K562 (cell line): Measurements from ENCODE around the gene P2RX3. TPM values are rescaled to one million over a fixed set of nuclear protein-coding genes. Genes with fewer than 3 reads are reported as not detected.

Experiments used
- ATAC-seq: fragments of 200-7000 bp; cut with Tn5 transposase; 3 replicates; pipeline ENCODE4 v1.9.1; 2020; ENCODE audit warnings: moderate library complexity
- BruUV-seq: library from RNA; stranded (reverse); fragments of 400-500 nt; replicated peaks from 2 replicates; lab custom pipeline; 2021; lab: Mats Ljungman, UMichigan
- CTCF ChIA-PET: fragments of 300-600 bp; formaldehyde crosslinking; extraction: SDS; loops from one replicate; lab custom pipeline; 2021; ENCODE audit warnings: low intra/inter-chr PET ratio; lab: Yijun Ruan, JAX
- POLR2A ChIA-PET: fragments of 300-600, 350-650 bp; sonication (Branson Sonifier 250); formaldehyde crosslinking; extraction: SDS; loops from one replicate; lab custom pipeline; 2021; ENCODE audit warnings: antibody characterized with exemption, inconsistent platforms; lab: Yijun Ruan, JAX
- DNase-seq, 4 experiments: peaks; one replicate each; pipeline versions ENCODE4 v3.0.0 to v3.0.0-alpha.2; 2011 to 2018; ENCODE audit warnings: low spot score in 3 of 4, mixed read lengths in 3 of 4; ENCODE audit errors: extremely low read depth in 1 of 4
- FAIRE-seq: peaks from 2 replicates; lab custom pipeline; 2011; peaks lifted over from hg19 to GRCh38; lab: Jason Lieb, UNC
- H2AFZ ChIP-seq: 2 replicates; pipeline ENCODE4 v1.6.0; 2011; ENCODE audit warnings: low read depth, low read length, control low read depth, inconsistent platforms
- H3K27ac ChIP-seq: fragments of 200-600 bp; 3 replicates; pipeline ENCODE4 v1.8.0; 2011; ENCODE audit warnings: low read depth, mild to moderate bottlenecking, control low read depth, inconsistent platforms, low read length, moderate library complexity, mixed read lengths; ENCODE audit errors: extremely low read depth
- H3K27me3 ChIP-seq, 2 experiments: fragments of 300-600 bp in 1 of 2; 2 replicates in 1 of 2; 3 replicates in 1 of 2; pipeline versions ENCODE4 v1.6.0 to v1.8.0; 2011; ENCODE audit warnings: inconsistent platforms in 2 of 2, low read length in 2 of 2, mild to moderate bottlenecking in 1 of 2, mixed read lengths in 1 of 2, moderate library complexity in 1 of 2; ENCODE audit not compliant: control insufficient read depth in 2 of 2, insufficient read depth in 2 of 2
- H3K36me3 ChIP-seq: fragments of 300-600 bp; 3 replicates; pipeline ENCODE4 v1.8.0; 2011; ENCODE audit warnings: mild to moderate bottlenecking, low read length, inconsistent platforms; ENCODE audit not compliant: control insufficient read depth, insufficient read depth
- H3K4me1 ChIP-seq, 2 experiments: fragments of 200-600 bp in 1 of 2; replicated peaks in 1 of 2; 2 replicates in 1 of 2; 3 replicates in 1 of 2; pipeline versions ENCODE4 v1.5.1 to v1.8.0; 2011; ENCODE audit warnings: inconsistent platforms in 2 of 2, low read length in 2 of 2, mild to moderate bottlenecking in 1 of 2, mixed read lengths in 1 of 2, moderate library complexity in 1 of 2; ENCODE audit not compliant: control insufficient read depth in 2 of 2, insufficient read depth in 2 of 2
- H3K4me2 ChIP-seq: 2 replicates; pipeline ENCODE4 v1.6.1; 2011; ENCODE audit warnings: low read length, control low read depth, inconsistent platforms, mixed read lengths; ENCODE audit not compliant: insufficient read depth
- H3K4me3 ChIP-seq: fragments of 200-600 bp; sonication (generic), shearing (Covaris generic); 2 replicates; pipeline ENCODE4 v1.5.1; 2016; ENCODE audit warnings: control low read depth, inconsistent platforms
- H3K79me2 ChIP-seq: fragments of 200-600 bp; 3 replicates; pipeline ENCODE4 v1.8.0; 2011; ENCODE audit warnings: low read length, inconsistent platforms; ENCODE audit not compliant: control insufficient read depth, insufficient read depth
- H3K9ac ChIP-seq, 2 experiments: 2 replicates each; pipeline versions ENCODE4 v1.6.0 to v1.6.1; 2011; ENCODE audit warnings: low read depth in 2 of 2, low read length in 2 of 2, control low read depth in 1 of 2, inconsistent platforms in 1 of 2, mild to moderate bottlenecking in 1 of 2, mixed read lengths in 1 of 2; ENCODE audit not compliant: insufficient read depth in 1 of 2
- H3K9me1 ChIP-seq: one replicate; pipeline ENCODE4 v1.6.0; 2011; ENCODE audit warnings: inconsistent platforms, mild to moderate bottlenecking, low read length, moderate library complexity; ENCODE audit not compliant: control insufficient read depth, insufficient read depth
- H3K9me3 ChIP-seq: replicated peaks from 2 replicates; pipeline ENCODE4 v1.5.1; 2011; ENCODE audit warnings: low read depth, low read length, inconsistent platforms; ENCODE audit not compliant: control insufficient read depth, insufficient read depth
- H4K20me1 ChIP-seq: replicated peaks from 2 replicates; pipeline ENCODE4 v1.6.1; 2011; ENCODE audit warnings: low read length, inconsistent platforms, mixed read lengths; ENCODE audit not compliant: control insufficient read depth, insufficient read depth
- ATF7 ChIP-seq: fragments of 450-650 bp; IDR thresholded peaks from 2 replicates; pipeline ENCODE4 v1.7.1; 2014; ENCODE audit warnings: mild to moderate bottlenecking, moderate library complexity
- MAFK ChIP-seq: IDR thresholded peaks from 2 replicates; pipeline ENCODE4 v1.6.1; 2011; ENCODE audit warnings: low read length, improper control_type of control experiment
- RHOXF2B ChIP-seq: fragments of 250-450 bp; sonication (Bioruptor Pico); conservative IDR thresholded peaks from 2 replicates; pipeline ENCODE4 v1.5.1; 2021
- SIRT6 ChIP-seq: IDR thresholded peaks from one replicate; pipeline ENCODE4 v1.6.1; 2012; ENCODE audit warnings: low read depth, mild to moderate bottlenecking, control low read depth, inconsistent platforms, low read length, moderate library complexity
- WGBS: fragments of 100-300 bp; shearing (Covaris generic); methylation state at CpG from one replicate; pipeline ENCODE4 v1.1.6; 2016; ENCODE audit warnings: low coverage, mixed read lengths; ENCODE audit not compliant: insufficient coverage; ENCODE audit errors: missing lambda C conversion rate; 5-methylcytosine and 5-hydroxymethylcytosine counted together
- in situ Hi-C: fragments of 300-500 bp; cut with MboI; formaldehyde crosslinking; loops from 4 replicates; pipeline ENCODE4 v1.15.0; 2018; ENCODE audit warnings: inconsistent platforms, mixed read lengths
- intact Hi-C: fragments of 100-400 bp; cut with micrococcal nuclease; formaldehyde crosslinking; loops from 2 replicates; pipeline ENCODE4 v1.14.2; 2022
- polyA plus RNA-seq, 8 experiments: library from polyadenylated mRNA; depleted of rRNA in 4 of 8; stranded (reverse) in 5 of 8; unstranded in 3 of 8; fragments of >200 nt; fragmentation: Nextera tagmentation in 2 of 8; fragmentation: Illumina TruSeq in 1 of 8; extraction: Ambion mirVana in 2 of 8; extraction: Trizol in 1 of 8; gene quantifications; 2 replicates each; pipeline versions ENCODE4 v1.2.1 to v1.2.3, GENCODE V29; 2011 to 2014; ENCODE audit warnings: inconsistent platforms in 1 of 8, missing spikeins in 1 of 8
- total RNA-seq, 7 experiments: library from RNA; depleted of rRNA in 6 of 7; stranded (reverse); fragments of >200 nt in 6 of 7; fragmentation: Illumina TruSeq in 2 of 7; extraction: Trizol in 2 of 7; gene quantifications; 2 replicates each; pipeline versions ENCODE4 v1.2.1 to v1.2.3, GENCODE V29; 2011 to 2021; ENCODE audit warnings: low replicate concordance in 1 of 7
- TF ChIP-seq, protein P1 (sequence below), 3 experiments: fragments of 200-800 bp in 1 of 3; fragments of 250-450 bp in 1 of 3; fragments of 450-650 bp in 1 of 3; sonication (Bioruptor Pico) in 1 of 3; sonication (Bioruptor generic) in 1 of 3; formaldehyde crosslinking in 1 of 3; IDR thresholded peaks; 2 replicates each; pipeline versions ENCODE4 v1.6.1 to v1.8.0; 2016 to 2022; ENCODE audit warnings: mild to moderate bottlenecking in 2 of 3, missing genetic modification characterization in 2 of 3, missing compliant biosample characterization in 1 of 3, moderate library complexity in 1 of 3
- TF ChIP-seq, protein P2 (sequence below), 2 experiments: fragments of 200-800 bp in 1 of 2; sonication (Bioruptor generic) in 1 of 2; sonication (generic) in 1 of 2; formaldehyde crosslinking in 1 of 2; IDR thresholded peaks in 1 of 2; conservative IDR thresholded peaks in 1 of 2; 2 replicates each; pipeline versions ENCODE4 v1.5.0 to v1.6.1; 2016 to 2020; ENCODE audit warnings: missing compliant biosample characterization in 1 of 2, missing genetic modification characterization in 1 of 2, missing genetic modification reagents in 1 of 2
- TF ChIP-seq, protein P3 (sequence below): fragments of 200-800 bp; sonication (Bioruptor generic); IDR thresholded peaks from 2 replicates; pipeline ENCODE4 v1.6.1; 2017; ENCODE audit warnings: missing genetic modification characterization, missing compliant biosample characterization

P2RX3 gene
- total and polyA plus RNA-seq, 9 of the 15 experiments (the other 6 are each of a cell fraction or from before 2014, with no cell fraction given) = not detected

DNA sequence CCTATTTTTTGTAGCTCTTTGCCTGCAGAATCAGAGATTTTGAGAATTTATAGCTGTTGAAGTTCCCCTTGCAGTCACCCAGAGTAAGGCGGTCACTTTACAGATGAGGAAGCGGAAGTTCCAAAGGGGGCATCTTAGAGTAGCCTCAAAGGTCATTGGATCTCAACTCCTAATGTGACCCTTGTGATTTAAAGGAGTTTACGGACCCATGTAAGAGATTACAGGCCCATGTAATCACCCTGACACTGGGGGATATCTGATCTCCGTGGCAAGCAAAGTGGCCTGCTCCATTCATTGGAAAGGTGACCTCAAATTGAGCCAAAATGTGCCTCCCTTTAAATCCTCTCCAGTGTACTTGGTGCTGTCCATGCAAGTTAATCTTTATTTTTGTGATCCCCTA, 15.7 kb downstream of the P2RX3 start:
- POLR2A ChIA-PET = interaction anchor here (0.6 to 1.7 kb wide), 4 partner anchors 10 to 48 kb away, joined by 3 to 5 read pairs (median 4); partner anchors contain the start of gene SSRP1
- H3K4me1 ChIP-seq = peaks cover 23 to 39% of the 10 kb centered on the region in 2 experiments
- H3K4me2 ChIP-seq = no peak overlapping the region
- no peaks in the 10 kb centered on the region for H3K27me3 ChIP-seq
- no TSS peak for BruUV-seq
- peak overlapping the region; percentile 83 for H2AFZ ChIP-seq
- no peaks in the 10 kb centered on the region for H4K20me1 ChIP-seq
- DNase-seq (peak in 1 of 4 experiments; percentile 52), FAIRE-seq (no peak), ATAC-seq (peak; percentile 61)
- intact Hi-C loops (loop anchor here (2.0 kb wide), 1 partner anchor 213 kb away; the partner anchor contains the start of gene UBE2L6), in situ Hi-C loops (no loop called here)
- H3K9me3 ChIP-seq = 0 out of 2 replicates have a peak, but pooled peaks cover 4% of the 10 kb centered on the region
- CTCF ChIA-PET = no interaction called here
- H3K4me3 ChIP-seq = no peak overlapping the region
- no peaks in the 10 kb centered on the region for H3K79me2 ChIP-seq
- no peaks in the 10 kb centered on the region for H3K36me3 ChIP-seq
- WGBS = 7% methylated on average over 4 of the region's 4 CpGs
- peak overlapping the region in 1 of 2 experiments; percentile 23; a peak in 2 of 4 replicates for H3K9ac ChIP-seq
- H3K9me1 ChIP-seq = no peaks in the 10 kb centered on the region
- peak overlapping the region; percentile 49; the same call in 1 of the 3 replicates for H3K27ac ChIP-seq
- 0 out of 2 replicates have a peak, but pooled peaks have one; percentile 3 for TF ChIP-seq MAFK
- peak; percentile 74 for TF ChIP-seq ATF7
- TF ChIP-seq, protein P1, sequence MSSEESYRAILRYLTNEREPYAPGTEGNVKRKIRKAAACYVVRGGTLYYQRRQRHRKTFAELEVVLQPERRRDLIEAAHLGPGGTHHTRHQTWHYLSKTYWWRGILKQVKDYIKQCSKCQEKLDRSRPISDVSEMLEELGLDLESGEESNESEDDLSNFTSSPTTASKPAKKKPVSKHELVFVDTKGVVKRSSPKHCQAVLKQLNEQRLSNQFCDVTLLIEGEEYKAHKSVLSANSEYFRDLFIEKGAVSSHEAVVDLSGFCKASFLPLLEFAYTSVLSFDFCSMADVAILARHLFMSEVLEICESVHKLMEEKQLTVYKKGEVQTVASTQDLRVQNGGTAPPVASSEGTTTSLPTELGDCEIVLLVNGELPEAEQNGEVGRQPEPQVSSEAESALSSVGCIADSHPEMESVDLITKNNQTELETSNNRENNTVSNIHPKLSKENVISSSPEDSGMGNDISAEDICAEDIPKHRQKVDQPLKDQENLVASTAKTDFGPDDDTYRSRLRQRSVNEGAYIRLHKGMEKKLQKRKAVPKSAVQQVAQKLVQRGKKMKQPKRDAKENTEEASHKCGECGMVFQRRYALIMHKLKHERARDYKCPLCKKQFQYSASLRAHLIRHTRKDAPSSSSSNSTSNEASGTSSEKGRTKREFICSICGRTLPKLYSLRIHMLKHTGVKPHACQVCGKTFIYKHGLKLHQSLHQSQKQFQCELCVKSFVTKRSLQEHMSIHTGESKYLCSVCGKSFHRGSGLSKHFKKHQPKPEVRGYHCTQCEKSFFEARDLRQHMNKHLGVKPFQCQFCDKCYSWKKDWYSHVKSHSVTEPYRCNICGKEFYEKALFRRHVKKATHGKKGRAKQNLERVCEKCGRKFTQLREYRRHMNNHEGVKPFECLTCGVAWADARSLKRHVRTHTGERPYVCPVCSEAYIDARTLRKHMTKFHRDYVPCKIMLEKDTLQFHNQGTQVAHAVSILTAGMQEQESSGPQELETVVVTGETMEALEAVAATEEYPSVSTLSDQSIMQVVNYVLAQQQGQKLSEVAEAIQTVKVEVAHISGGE (CRISPR knock-in tag; IDR thresholded peaks at IDR 0.05) = peak in 1 of 3 experiments; percentile 59; a peak in 1 of 6 replicates
- TF ChIP-seq SIRT6 = no peak
- TF ChIP-seq, protein P2, sequence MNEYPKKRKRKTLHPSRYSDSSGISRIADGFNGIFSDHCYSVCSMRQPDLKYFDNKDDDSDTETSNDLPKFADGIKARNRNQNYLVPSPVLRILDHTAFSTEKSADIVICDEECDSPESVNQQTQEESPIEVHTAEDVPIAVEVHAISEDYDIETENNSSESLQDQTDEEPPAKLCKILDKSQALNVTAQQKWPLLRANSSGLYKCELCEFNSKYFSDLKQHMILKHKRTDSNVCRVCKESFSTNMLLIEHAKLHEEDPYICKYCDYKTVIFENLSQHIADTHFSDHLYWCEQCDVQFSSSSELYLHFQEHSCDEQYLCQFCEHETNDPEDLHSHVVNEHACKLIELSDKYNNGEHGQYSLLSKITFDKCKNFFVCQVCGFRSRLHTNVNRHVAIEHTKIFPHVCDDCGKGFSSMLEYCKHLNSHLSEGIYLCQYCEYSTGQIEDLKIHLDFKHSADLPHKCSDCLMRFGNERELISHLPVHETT (CRISPR knock-in tag; conservative IDR thresholded peaks at IDR 0.05 in 1 of 2, IDR thresholded peaks at IDR 0.05 in 1 of 2) = 0 out of 4 replicates have a peak, but pooled peaks of 1 of the 2 experiments have one; percentile 13
- TF ChIP-seq, protein P3, sequence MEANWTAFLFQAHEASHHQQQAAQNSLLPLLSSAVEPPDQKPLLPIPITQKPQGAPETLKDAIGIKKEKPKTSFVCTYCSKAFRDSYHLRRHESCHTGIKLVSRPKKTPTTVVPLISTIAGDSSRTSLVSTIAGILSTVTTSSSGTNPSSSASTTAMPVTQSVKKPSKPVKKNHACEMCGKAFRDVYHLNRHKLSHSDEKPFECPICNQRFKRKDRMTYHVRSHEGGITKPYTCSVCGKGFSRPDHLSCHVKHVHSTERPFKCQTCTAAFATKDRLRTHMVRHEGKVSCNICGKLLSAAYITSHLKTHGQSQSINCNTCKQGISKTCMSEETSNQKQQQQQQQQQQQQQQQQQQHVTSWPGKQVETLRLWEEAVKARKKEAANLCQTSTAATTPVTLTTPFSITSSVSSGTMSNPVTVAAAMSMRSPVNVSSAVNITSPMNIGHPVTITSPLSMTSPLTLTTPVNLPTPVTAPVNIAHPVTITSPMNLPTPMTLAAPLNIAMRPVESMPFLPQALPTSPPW (CRISPR knock-in tag) = peak; percentile 40; the same call in 1 of the 2 replicates
- TF ChIP-seq RHOXF2B (CRISPR knock-in tag) = no peak
